ENCODE results near the gene PRRT3. TPM values are rescaled to one million over a fixed set of nuclear protein-coding genes. Genes with fewer than 3 reads are reported as not detected.

Gene PRRT3
- total and polyA plus RNA-seq, 2 of the 13 experiments (the other 11 are each of a cell fraction or from before 2014, with no cell fraction given), result 0.22 to 0.44 TPM

GRCh38 chr3:9933561-9934234, 18.5 kb downstream of the PRRT3 start, which contains the start of gene CRELD1 (continued):
- TF ChIP-seq ZHX2 (IDR thresholded peaks at IDR 0.05; ENCODE audit: low read depth), result no peak
- TF ChIP-seq ZHX2 (CRISPR knock-in tag; IDR thresholded peaks at IDR 0.05; ENCODE audit: borderline replicate concordance), result no peak
- no peak; the same call in 1 of the 2 replicates for TF ChIP-seq SRY (CRISPR knock-in tag; IDR thresholded peaks at IDR 0.05)
- no peak for TF ChIP-seq ZNF180 (CRISPR knock-in tag; IDR thresholded peaks at IDR 0.05; ENCODE audit: borderline replicate concordance, low read depth)
- TF ChIP-seq CHD4 (IDR thresholded peaks at IDR 0.05; ENCODE audit: borderline replicate concordance, low read length), result no peak
- TF ChIP-seq XBP1 (CRISPR knock-in tag; IDR thresholded peaks at IDR 0.05), result 0 out of 2 replicates have a peak, but pooled peaks have one; percentile 44
- no peak for TF ChIP-seq WIZ (CRISPR knock-in tag; IDR thresholded peaks at IDR 0.05)
- no peak for TF ChIP-seq ZNF496 (CRISPR knock-in tag; IDR thresholded peaks at IDR 0.05; ENCODE audit: insufficient replicate concordance)
- no peak for TF ChIP-seq PRDM4 (CRISPR knock-in tag; IDR thresholded peaks at IDR 0.05; ENCODE audit: borderline replicate concordance)
- no peak; the same call in 1 of the 2 replicates for TF ChIP-seq ZNF331 (CRISPR knock-in tag; IDR thresholded peaks at IDR 0.05)
- no peak for TF ChIP-seq GRHL1 (CRISPR knock-in tag; conservative IDR thresholded peaks at IDR 0.05)
- TF ChIP-seq NFE2 (CRISPR knock-in tag; IDR thresholded peaks at IDR 0.05), result no peak
- TF ChIP-seq KDM4B (CRISPR knock-in tag; IDR thresholded peaks at IDR 0.05), result peak; percentile 40; the same call in 1 of the 2 replicates
- TF ChIP-seq MTERF4 (CRISPR knock-in tag; IDR thresholded peaks at IDR 0.05), result no peak; the same call in 1 of the 2 replicates

Data from HepG2 (cell line).